H54 (cell line): Measurements from ENCODE around the gene MLC1.

Experiments used
- DNase-seq: peaks from one replicate; pipeline ENCODE4 v3.0.0; 2011; ENCODE audit warnings: low spot score, mixed read lengths; ENCODE audit not compliant: insufficient read length
- FAIRE-seq: peaks from 3 replicates; lab custom pipeline; 2011; peaks lifted over from hg19 to GRCh38; lab: Jason Lieb, UNC
- POLR2A ChIP-seq: IDR thresholded peaks from 2 replicates; pipeline ENCODE4 v1.6.1; 2011; ENCODE audit warnings: low read depth, mild to moderate bottlenecking, low read length

The MLC1 gene

GRCh38 chr22:50009765-50010675 is 75.2 kb downstream of the MLC1 start:
- TF ChIP-seq POLR2A = no peak
- FAIRE-seq (no peak), DNase-seq (no peak)
